SK-N-SH (cell line): ENCODE data around the gene SPTBN1. TPM values are rescaled to one million over a fixed set of nuclear protein-coding genes. Genes with fewer than 3 reads are reported as not detected.

Experiments used
- CTCF ChIA-PET: fragments of 300-600, 350-600 bp; formaldehyde crosslinking; extraction: SDS; loops from one replicate; lab custom pipeline; 2021; lab: Yijun Ruan, JAX
- POLR2A ChIA-PET: fragments of 350-600 bp; sonication (Branson Sonifier 250); formaldehyde crosslinking; extraction: SDS; loops from one replicate; lab custom pipeline; 2020; ENCODE audit warnings: antibody characterized with exemption, inconsistent platforms; lab: Yijun Ruan, JAX
- DNase-seq: peaks from one replicate; pipeline ENCODE4 v3.0.0; 2012
- H2AFZ ChIP-seq: fragments of 200-600 bp; sonication (generic); 2 replicates; pipeline ENCODE4 v1.8.1; 2016; ENCODE audit warnings: antibody characterized with exemption, mild to moderate bottlenecking, low read depth
- H3F3A ChIP-seq: fragments of 200-600 bp; sonication (generic); replicated peaks from 2 replicates; pipeline ENCODE3; 2016; ENCODE audit warnings: antibody characterized with exemption, mild to moderate bottlenecking; ENCODE audit not compliant: insufficient read depth
- H3K27ac ChIP-seq, 2 experiments: fragments of 200-500 bp in 1 of 2; fragments of 200-600 bp in 1 of 2; sonication (Bioruptor generic) in 1 of 2; sonication (generic), shearing (Covaris generic) in 1 of 2; 2 replicates each; pipeline versions ENCODE4 v1.5.1 to v1.6.1; 2014 to 2016; ENCODE audit warnings: low read depth in 2 of 2, inconsistent platforms in 1 of 2, low read length in 1 of 2, mild to moderate bottlenecking in 1 of 2, mixed read lengths in 1 of 2
- H3K27me3 ChIP-seq: fragments of 200-600 bp; sonication (generic), shearing (Covaris generic); 2 replicates; pipeline ENCODE4 v1.6.1; 2016; ENCODE audit warnings: mixed run types; ENCODE audit not compliant: insufficient read depth
- H3K36me3 ChIP-seq, 2 experiments: fragments of 200-500 bp in 1 of 2; fragments of 200-600 bp in 1 of 2; sonication (Bioruptor generic) in 1 of 2; sonication (generic) in 1 of 2; replicated peaks in 1 of 2; 2 replicates each; pipeline versions ENCODE3 to v1.5.1; 2014 to 2016; ENCODE audit warnings: low read length in 1 of 2, mild to moderate bottlenecking in 1 of 2; ENCODE audit not compliant: insufficient read depth in 2 of 2, control insufficient read depth in 1 of 2
- H3K4me1 ChIP-seq, 2 experiments: fragments of 200-500 bp in 1 of 2; fragments of 200-600 bp in 1 of 2; sonication (Bioruptor generic) in 1 of 2; sonication (generic), shearing (Covaris generic) in 1 of 2; 2 replicates each; pipeline versions ENCODE4 v1.5.1 to v1.6.1; 2014 to 2016; ENCODE audit warnings: low read depth in 1 of 2, low read length in 1 of 2, mixed run types in 1 of 2; ENCODE audit not compliant: insufficient read depth in 2 of 2, control insufficient read depth in 1 of 2
- H3K4me2 ChIP-seq: fragments of 200-600 bp; sonication (generic), shearing (Covaris generic); 2 replicates; pipeline ENCODE4 v1.6.1; 2017; ENCODE audit warnings: mixed run types
- H3K4me3 ChIP-seq, 2 experiments: fragments of 200-500 bp in 1 of 2; fragments of 200-600 bp in 1 of 2; sonication (Bioruptor generic) in 1 of 2; sonication (generic), shearing (Covaris generic) in 1 of 2; 2 replicates each; pipeline versions ENCODE4 v1.5.1 to v1.8.1; 2014 to 2016; ENCODE audit warnings: low read depth in 2 of 2, inconsistent platforms in 1 of 2, low read length in 1 of 2, mild to moderate bottlenecking in 1 of 2, mixed read lengths in 1 of 2, moderate library complexity in 1 of 2
- H3K79me2 ChIP-seq: fragments of 200-600 bp; sonication (generic); 2 replicates; pipeline ENCODE4 v1.8.1; 2017; ENCODE audit warnings: mild to moderate bottlenecking; ENCODE audit not compliant: insufficient read depth
- H3K9ac ChIP-seq: fragments of 200-600 bp; sonication (generic); 2 replicates; pipeline ENCODE4 v1.6.1; 2017; ENCODE audit warnings: mixed run types
- H3K9me2 ChIP-seq: fragments of 200-600 bp; sonication (generic); 2 replicates; pipeline ENCODE4 v1.6.1; 2017; ENCODE audit warnings: mixed run types
- H3K9me3 ChIP-seq: fragments of 200-600 bp; sonication (generic); 2 replicates; pipeline ENCODE4 v1.6.1; 2017; ENCODE audit warnings: mixed run types, mild to moderate bottlenecking, moderate library complexity
- H4K20me1 ChIP-seq: fragments of 200-600 bp; sonication (generic); 2 replicates; pipeline ENCODE4 v1.6.1; 2017; ENCODE audit warnings: mild to moderate bottlenecking, mixed run types; ENCODE audit not compliant: insufficient read depth
- ELF1 ChIP-seq: IDR thresholded peaks from 2 replicates; pipeline ENCODE4 v1.4.0; 2012
- EP300 ChIP-seq, 2 experiments: IDR thresholded peaks; 2 replicates each; pipeline versions ENCODE4 v1.4.0 to v1.6.1; 2012; ENCODE audit warnings: borderline replicate concordance in 1 of 2, low read depth in 1 of 2, low read length in 1 of 2
- EZH2phosphoT487 ChIP-seq: fragments of 200-600 bp; sonication (generic); IDR thresholded peaks from 2 replicates; pipeline ENCODE4 v1.6.1; 2017; ENCODE audit warnings: low read depth, mixed run types, mild to moderate bottlenecking, antibody characterized with exemption, moderate library complexity, borderline replicate concordance
- FOSL2 ChIP-seq: IDR thresholded peaks from 2 replicates; pipeline ENCODE4 v1.4.0; 2012; ENCODE audit warnings: low read depth, mild to moderate bottlenecking, moderate library complexity, borderline replicate concordance
- FOXM1 ChIP-seq: IDR thresholded peaks from 2 replicates; pipeline ENCODE4 v1.4.0; 2012; ENCODE audit warnings: low read depth, mild to moderate bottlenecking
- GATA2 ChIP-seq: sonication (generic); formaldehyde crosslinking; IDR thresholded peaks from 2 replicates; pipeline ENCODE4 v1.5.0; 2020; ENCODE audit warnings: mild to moderate bottlenecking, missing genetic modification reagents
- JUND ChIP-seq: IDR thresholded peaks from 2 replicates; pipeline ENCODE4 v1.4.0; 2012
- MEF2A ChIP-seq: IDR thresholded peaks from 2 replicates; pipeline ENCODE4 v1.4.0; 2012; ENCODE audit warnings: low read depth, borderline replicate concordance
- NFIC ChIP-seq: IDR thresholded peaks from 2 replicates; pipeline ENCODE4 v1.4.0; 2012; ENCODE audit warnings: borderline replicate concordance
- PBX3 ChIP-seq: IDR thresholded peaks from 2 replicates; pipeline ENCODE4; 2012
- RAD21 ChIP-seq: IDR thresholded peaks from 2 replicates; pipeline ENCODE4 v1.6.1; 2012; ENCODE audit warnings: mild to moderate bottlenecking, low read length
- REST ChIP-seq: IDR thresholded peaks from 2 replicates; pipeline ENCODE4 v1.6.1; 2012; ENCODE audit warnings: mild to moderate bottlenecking, low read depth, low read length, moderate library complexity
- SIN3A ChIP-seq: IDR thresholded peaks from 2 replicates; pipeline ENCODE4 v1.6.1; 2012; ENCODE audit warnings: low read depth, mild to moderate bottlenecking, low read length, moderate library complexity, borderline replicate concordance
- SMC3 ChIP-seq: IDR thresholded peaks from 2 replicates; pipeline ENCODE4 v1.6.1; 2012; ENCODE audit warnings: low read depth, low read length, improper control_type of control experiment
- TAF1 ChIP-seq: IDR thresholded peaks from 2 replicates; pipeline ENCODE4 v1.6.1; 2012; ENCODE audit warnings: low read depth, mild to moderate bottlenecking, low read length, moderate library complexity, borderline replicate concordance
- TCF12 ChIP-seq: IDR thresholded peaks from 2 replicates; pipeline ENCODE4 v1.4.0; 2012
- TEAD4 ChIP-seq: IDR thresholded peaks from 2 replicates; pipeline ENCODE4 v1.4.0; 2012; ENCODE audit warnings: mild to moderate bottlenecking, borderline replicate concordance; ENCODE audit not compliant: insufficient read depth
- YY1 ChIP-seq: IDR thresholded peaks from 2 replicates; pipeline ENCODE4 v1.4.0; 2012; ENCODE audit warnings: low read depth, mild to moderate bottlenecking
- ZBTB33 ChIP-seq: IDR thresholded peaks from 2 replicates; pipeline ENCODE4 v1.4.0; 2012; ENCODE audit warnings: low read depth, borderline replicate concordance
- WGBS: methylation state at CpG from one replicate; pipeline ENCODE4 v1.1.6; 2017; ENCODE audit warnings: low lambda C conversion rate; 5-methylcytosine and 5-hydroxymethylcytosine counted together
- polyA plus RNA-seq, 3 experiments: library from polyadenylated mRNA; depleted of rRNA; stranded (reverse); fragments of >200 nt; gene quantifications; 2 replicates each; pipeline ENCODE4 v1.2.3, GENCODE V29; 2012

SPTBN1 gene
- polyA plus RNA-seq, 1 of the 3 experiments (the other 2 are of a cell fraction): 29.1 TPM

- peaks cover 40% of the 10 kb centered on the region for H3K79me2 ChIP-seq
- H3K27me3 ChIP-seq: no peaks in the 10 kb centered on the region
- H2AFZ ChIP-seq: no peak overlapping the region
- no peak for DNase-seq
- H3K9me2 ChIP-seq: no peaks in the 10 kb centered on the region
- peaks cover 24% of the 10 kb centered on the region for H3F3A ChIP-seq
- H3K9ac ChIP-seq: no peak overlapping the region
- POLR2A ChIA-PET: no interaction called here
- 100% methylated on average over 2 of the region's 2 CpGs for WGBS
- no peak overlapping the region for H3K27ac ChIP-seq
- no peak overlapping the region for H3K4me3 ChIP-seq
- H3K4me1 ChIP-seq: peaks cover 11 to 25% of the 10 kb centered on the region in 2 experiments; a peak in 3 of 4 replicates
- no peaks in the 10 kb centered on the region for H4K20me1 ChIP-seq
- TF ChIP-seq ZBTB33: no peak
- no peak for TF ChIP-seq EP300 (IDR thresholded peaks at IDR 0.05; ENCODE audit: borderline replicate concordance in 1 of 2, low read depth in 1 of 2, low read length in 1 of 2)
- no peak for TF ChIP-seq REST
- TF ChIP-seq RAD21: no peak
- no peak for TF ChIP-seq MEF2A
- TF ChIP-seq SIN3A: no peak
- TF ChIP-seq YY1: no peak
- TF ChIP-seq PBX3: no peak
- no peak for TF ChIP-seq FOSL2
- no peak for TF ChIP-seq TCF12
- TF ChIP-seq JUND: no peak
- no peak for TF ChIP-seq GATA2 (CRISPR knock-in tag)
- no peak for TF ChIP-seq NFIC
- no peak for TF ChIP-seq FOXM1
- TF ChIP-seq ELF1: no peak
- no peak for TF ChIP-seq TEAD4
- TF ChIP-seq EZH2phosphoT487: no peak
- no peak for TF ChIP-seq TAF1
- TF ChIP-seq SMC3: no peak
- H3K4me2 ChIP-seq: no peak overlapping the region
- peaks cover 20 to 39% of the 10 kb centered on the region in 2 experiments for H3K36me3 ChIP-seq
- CTCF ChIA-PET: interaction anchor here (1.7 kb wide), 1 partner anchor 175 kb away, joined by 6 read pairs; no protein-coding TSS in a partner anchor
- no peaks in the 10 kb centered on the region for H3K9me3 ChIP-seq
Observed at GRCh38 chr2:54529935-54530334, 73.8 kb downstream of the SPTBN1 start.
